T-cell (primary cell): ENCODE results near the gene ACSL4. TPM values are rescaled to one million over a fixed set of nuclear protein-coding genes. Genes with fewer than 3 reads are reported as not detected.

Source experiments
- ATAC-seq, 4 experiments: fragments of 200-7000 bp in 3 of 4; fragments of 150-1000 bp in 1 of 4; cut with Tn5 transposase; replicated peaks in 1 of 4; 1 replicate in 3 of 4; 2 replicates in 1 of 4; pipeline ENCODE4 v1.10.0; 2021; ENCODE audit warnings: moderate library complexity in 3 of 4, mild to moderate bottlenecking in 2 of 4, moderate number of reproducible peaks in 1 of 4
- CTCF ChIA-PET, 2 donors: fragments of 300-600 bp; sonication (Branson Sonifier 250); formaldehyde crosslinking; loops; one replicate each; lab custom pipeline; 2022; ENCODE audit warnings: antibody characterized with exemption in 2 of 2; lab: Charles Lee
- POLR2A ChIA-PET, 2 donors: fragments of 300-600 bp; sonication (Branson Sonifier 250); formaldehyde crosslinking; loops; one replicate each; lab custom pipeline; 2022; ENCODE audit warnings: antibody characterized with exemption in 2 of 2; lab: Charles Lee
- DNase-seq, 35 experiments: peaks; one replicate each; pipeline versions ENCODE4 v3.0.0 to v3.0.0-alpha.2; 2013 to 2023
- H3K27ac ChIP-seq: one replicate; pipeline ENCODE4 v1.5.1; 2013; ENCODE audit warnings: low read length
- H3K27me3 ChIP-seq, 2 experiments: replicated peaks in 1 of 2; 1 replicate in 1 of 2; 2 replicates in 1 of 2; pipeline versions ENCODE4 v1.6.1 to v1.7.0; 2013; ENCODE audit warnings: low read length in 1 of 2, mixed read lengths in 1 of 2; ENCODE audit not compliant: control insufficient read depth in 2 of 2, insufficient read depth in 2 of 2; ENCODE audit errors: extremely low read depth in 1 of 2
- H3K36me3 ChIP-seq, 2 donors: 1 replicate in 1 of 2; 2 replicates in 1 of 2; pipeline versions ENCODE4 v1.6.1 to v1.7.0; 2013; ENCODE audit warnings: low read length in 1 of 2; ENCODE audit not compliant: control insufficient read depth in 2 of 2, insufficient read depth in 1 of 2; ENCODE audit errors: extremely low read depth in 1 of 2
- H3K4me1 ChIP-seq, 2 experiments: 1 replicate in 1 of 2; 2 replicates in 1 of 2; pipeline versions ENCODE4 v1.6.1 to v1.7.0; 2013; ENCODE audit warnings: low read length in 2 of 2, mixed read lengths in 1 of 2; ENCODE audit not compliant: insufficient read depth in 2 of 2, control insufficient read depth in 1 of 2; ENCODE audit errors: extremely low read depth in 1 of 2
- H3K4me3 ChIP-seq, 2 donors: 1 replicate in 1 of 2; 2 replicates in 1 of 2; pipeline versions ENCODE4 v1.5.1 to v1.7.0; 2013; ENCODE audit warnings: mild to moderate bottlenecking in 2 of 2, low read length in 1 of 2, moderate library complexity in 1 of 2; ENCODE audit not compliant: control insufficient read depth in 1 of 2; ENCODE audit errors: extremely low read depth in 1 of 2
- H3K9me3 ChIP-seq: 2 replicates; pipeline ENCODE4 v1.7.0; 2013
- H3K27ac Mint-ChIP-seq, 2 donors: one replicate each; pipeline ENCODE4 v1.8.0; 2020 to 2021; ENCODE audit warnings: mild to moderate bottlenecking in 2 of 2, mixed read lengths in 2 of 2
- H3K27me3 Mint-ChIP-seq, 2 donors: one replicate each; pipeline ENCODE4 v1.8.0; 2021 to 2022; ENCODE audit warnings: mixed read lengths in 2 of 2
- H3K36me3 Mint-ChIP-seq: one replicate; pipeline ENCODE4 v1.8.0; 2021; ENCODE audit warnings: mixed read lengths
- H3K4me1 Mint-ChIP-seq, 3 donors: one replicate each; pipeline ENCODE4 v1.8.0; 2020 to 2022; ENCODE audit warnings: mixed read lengths in 3 of 3, mild to moderate bottlenecking in 1 of 3
- H3K4me3 Mint-ChIP-seq, 3 donors: one replicate each; pipeline ENCODE4 v1.8.0; 2020 to 2022; ENCODE audit warnings: mild to moderate bottlenecking in 3 of 3, mixed read lengths in 3 of 3, moderate library complexity in 3 of 3
- H3K9me3 Mint-ChIP-seq, 3 donors: one replicate each; pipeline ENCODE4 v1.8.0; 2020 to 2022; ENCODE audit warnings: mixed read lengths in 3 of 3
- WGBS: methylation state at CpG from one replicate; pipeline ENCODE4 v1.1.5; 2013; ENCODE audit warnings: missing lambda C conversion rate; ENCODE audit not compliant: insufficient coverage; 5-methylcytosine and 5-hydroxymethylcytosine counted together
- total RNA-seq, 35 experiments: library from RNA in 6 of 35; stranded (reverse) in 6 of 35; fragments of 120-200 nt in 1 of 35; gene quantifications; one replicate each; pipeline versions ENCODE4 v1.2.1 to v1.2.4 and lab custom pipeline; 2013 to 2026

ACSL4 gene
- total RNA-seq, 5 donors from 2014 or later (not counting 1 experiment from before 2014, with no cell fraction given): 16.0 to 27.3 (median 17.1) TPM

DNA sequence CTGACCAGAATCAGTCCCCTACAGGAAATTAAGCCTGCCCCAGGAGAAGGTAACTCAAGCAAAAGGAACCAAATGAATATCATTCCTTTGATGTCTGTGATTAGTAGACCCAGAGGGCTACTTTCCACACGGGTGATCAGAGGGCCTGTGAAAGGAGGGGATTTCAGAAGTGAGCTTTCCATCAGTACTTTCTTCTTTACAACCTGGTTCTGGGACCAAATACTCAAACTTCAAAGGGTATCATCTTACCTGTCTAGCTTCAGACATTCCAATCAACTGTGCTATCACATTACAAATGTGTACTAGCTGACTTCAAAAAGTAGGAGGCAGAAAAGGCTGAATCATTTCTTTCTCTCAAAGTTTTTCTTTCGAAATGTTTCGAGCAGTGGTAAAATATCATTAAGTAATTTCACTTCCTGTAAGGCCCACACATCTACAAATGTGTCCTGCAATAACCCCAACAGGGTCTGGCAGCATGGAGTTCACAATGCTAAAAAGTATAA is 23.9 kb downstream of the ACSL4 start:
- Mint-ChIP-seq H3K4me1 (peaks cover 41 to 64% (median 50%) of the 10 kb centered on the region in 3 donors), H3K4me3 (peak overlapping the region in 2 of 3 donors; percentile 7 to 55), H3K9me3 (no peaks in the 10 kb centered on the region), H3K27me3 (peaks cover 0 to 4% of the 10 kb centered on the region in 2 donors), H3K27ac (peak overlapping the region in 1 of 2 donors; percentile 28), H3K36me3 (no peaks in the 10 kb centered on the region)
- peak overlapping the region; percentile 17 for H3K27ac ChIP-seq
- H3K9me3 ChIP-seq: no peaks in the 10 kb centered on the region
- ChIA-PET CTCF (interaction anchor here (0.5 to 6.6 kb wide), 3 partner anchors 146 to 279 kb away, joined by 5 to 110 read pairs (median 7); no protein-coding TSS in a partner anchor), POLR2A (no interaction called here)
- ATAC-seq (peak in 1 of 4 experiments; percentile 39), DNase-seq (peak in 1 of 35 experiments; percentile 10)
- H3K4me1 ChIP-seq: peaks cover 0 to 11% of the 10 kb centered on the region in 2 experiments
- no peaks in the 10 kb centered on the region for H3K27me3 ChIP-seq
- H3K36me3 ChIP-seq: no peaks in the 10 kb centered on the region
- no CpG with 5 or more reads among the region's 3 CpGs for WGBS
- H3K4me3 ChIP-seq: no peak overlapping the region

DNA sequence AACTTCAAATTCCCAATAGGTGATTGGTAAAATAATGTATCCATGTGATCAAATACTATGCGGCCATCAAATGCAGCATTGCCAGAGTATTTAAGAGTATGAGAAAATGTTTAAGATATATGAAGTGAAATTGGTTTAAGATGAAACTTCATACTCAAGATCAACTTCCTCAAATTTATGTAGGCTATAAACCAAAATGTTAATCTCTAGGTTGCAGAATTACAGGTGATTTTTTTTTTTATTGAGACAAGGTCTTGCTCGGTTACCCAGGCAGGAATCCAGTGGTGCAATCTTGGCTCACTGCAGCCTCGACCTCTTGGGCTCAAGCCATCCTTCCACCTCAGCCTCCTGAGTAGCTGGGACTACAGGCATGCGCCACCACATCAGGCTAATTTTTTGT is 25.3 kb downstream of the ACSL4 start:
- H3K4me3 Mint-ChIP-seq: peak overlapping the region; percentile 39 to 54 (median 52)
- no peak for ATAC-seq
- no peaks in the 10 kb centered on the region for H3K36me3 ChIP-seq
- H3K4me3 ChIP-seq: no peak overlapping the region
- ChIA-PET POLR2A (no interaction called here), CTCF (interaction anchor here in 1 of 2 donors (2.2 kb wide), 1 partner anchor 183 kb away, joined by 7 read pairs; no protein-coding TSS in a partner anchor)
- no CpG with 5 or more reads among the region's 4 CpGs for WGBS
- H3K9me3 ChIP-seq: no peaks in the 10 kb centered on the region
- H3K4me1 Mint-ChIP-seq: peaks cover 38 to 60% (median 45%) of the 10 kb centered on the region in 3 donors
- H3K27me3 ChIP-seq: no peaks in the 10 kb centered on the region
- no peaks in the 10 kb centered on the region for H3K9me3 Mint-ChIP-seq
- H3K27ac Mint-ChIP-seq: peak overlapping the region in 1 of 2 donors; percentile 11
- no peak overlapping the region for H3K27ac ChIP-seq
- no peak for DNase-seq
- peaks cover 0 to 4% of the 10 kb centered on the region in 2 donors for H3K27me3 Mint-ChIP-seq
- peaks cover 0 to 11% of the 10 kb centered on the region in 2 experiments for H3K4me1 ChIP-seq
- no peaks in the 10 kb centered on the region for H3K36me3 Mint-ChIP-seq

DNA sequence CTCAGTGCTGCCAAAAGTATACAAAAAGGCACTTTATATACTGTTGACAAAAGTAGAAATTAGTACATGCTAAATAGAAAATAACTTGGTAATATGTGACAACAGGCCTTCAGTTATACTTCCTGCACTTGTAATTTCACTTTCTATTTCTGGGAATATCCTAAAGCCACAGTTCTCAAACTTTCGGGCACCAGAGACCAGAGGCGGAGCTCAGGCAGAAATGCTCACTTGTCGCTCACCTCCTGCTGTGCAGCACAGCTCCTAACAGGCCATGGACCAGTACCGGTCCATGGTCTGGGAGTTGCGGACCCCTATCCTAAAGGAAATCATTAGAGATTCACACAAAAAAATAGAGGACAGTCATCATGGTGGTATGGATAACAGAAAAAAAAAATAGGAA is 25.7 kb downstream of the ACSL4 start:
- H3K36me3 ChIP-seq: no peaks in the 10 kb centered on the region
- no peaks in the 10 kb centered on the region for H3K27me3 ChIP-seq
- Mint-ChIP-seq H3K27ac (no peak overlapping the region), H3K27me3 (peaks cover 0 to 4% of the 10 kb centered on the region in 2 donors), H3K36me3 (no peaks in the 10 kb centered on the region), H3K4me3 (peak overlapping the region; percentile 39 to 54 (median 52)), H3K9me3 (no peaks in the 10 kb centered on the region), H3K4me1 (peaks cover 42 to 64% (median 46%) of the 10 kb centered on the region in 3 donors)
- peaks cover 0 to 11% of the 10 kb centered on the region in 2 experiments for H3K4me1 ChIP-seq
- ChIA-PET CTCF (interaction anchor here in 1 of 2 donors (0.5 to 0.6 kb wide), 2 partner anchors 133 to 147 kb away, joined by 3 read pairs; no protein-coding TSS in a partner anchor), POLR2A (no interaction called here)
- no peak overlapping the region for H3K4me3 ChIP-seq
- no peak overlapping the region for H3K27ac ChIP-seq
- ATAC-seq: no peak
- no CpG with 5 or more reads among the region's 5 CpGs for WGBS
- DNase-seq: no peak
- H3K9me3 ChIP-seq: no peaks in the 10 kb centered on the region

DNA sequence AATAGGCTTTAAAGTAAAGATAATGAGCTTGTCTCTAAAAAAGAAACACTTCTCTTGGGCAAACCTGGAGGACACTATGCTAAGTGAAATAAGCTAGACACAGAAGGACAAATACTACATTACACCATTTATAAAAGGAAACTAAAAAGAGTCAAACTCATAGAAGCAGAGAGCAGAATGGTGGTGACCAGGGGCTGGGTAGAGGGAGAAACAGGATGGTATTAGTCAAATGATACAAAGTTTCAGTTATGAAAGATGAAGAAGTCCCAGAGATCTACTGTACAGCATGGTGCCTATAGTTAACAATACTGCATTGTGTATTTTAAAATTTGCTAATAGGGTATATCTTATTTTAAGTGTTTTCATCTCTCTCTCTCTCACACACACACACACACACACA is 28.5 kb downstream of the ACSL4 start:
- peaks cover 38 to 52% (median 41%) of the 10 kb centered on the region in 3 donors for H3K4me1 Mint-ChIP-seq
- POLR2A ChIA-PET: interaction anchor here in 1 of 2 donors (0.5 kb wide), 1 partner anchor 602 kb away, joined by 4 read pairs; no protein-coding TSS in a partner anchor
- no peak overlapping the region for H3K27ac ChIP-seq

DNA sequence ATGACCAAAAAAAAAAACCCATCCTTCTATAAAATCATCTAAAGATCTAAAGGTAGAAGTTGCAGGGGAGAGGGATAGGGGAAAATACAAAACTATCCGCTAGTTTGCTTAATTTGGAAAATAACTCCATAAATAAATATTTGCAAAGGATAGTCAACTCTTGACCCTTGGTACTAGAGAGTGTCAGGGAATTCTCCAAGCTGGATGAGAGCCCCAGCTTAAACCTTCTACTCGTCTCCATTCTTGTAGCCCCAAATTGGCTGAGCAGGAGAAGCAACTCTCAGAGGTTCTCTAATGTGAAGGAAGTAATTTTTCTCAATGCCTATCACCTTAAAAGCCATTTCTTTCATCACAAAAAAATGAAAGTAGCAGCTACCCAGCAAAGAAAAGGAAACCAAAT is 35.2 kb downstream of the ACSL4 start:
- no peak overlapping the region for H3K4me3 ChIP-seq
- no peak for DNase-seq
- H3K9me3 ChIP-seq: no peaks in the 10 kb centered on the region
- Mint-ChIP-seq H3K9me3 (no peaks in the 10 kb centered on the region), H3K27me3 (peaks cover 0 to 5% of the 10 kb centered on the region in 2 donors), H3K4me1 (peaks cover 15 to 35% (median 32%) of the 10 kb centered on the region in 3 donors), H3K27ac (no peak overlapping the region), H3K36me3 (peaks cover 6% of the 10 kb centered on the region), H3K4me3 (no peak overlapping the region)
- no peaks in the 10 kb centered on the region for H3K4me1 ChIP-seq
- H3K27me3 ChIP-seq: no peaks in the 10 kb centered on the region
- H3K36me3 ChIP-seq: no peaks in the 10 kb centered on the region
- ChIA-PET CTCF (interaction anchor here in 1 of 2 donors (1.0 to 1.2 kb wide), 2 partner anchors 15 to 159 kb away, joined by 3 read pairs; no protein-coding TSS in a partner anchor), POLR2A (interaction anchor here in 1 of 2 donors (0.6 to 1.1 kb wide), 2 partner anchors 11 to 38 kb away, joined by 3 to 7 read pairs; no protein-coding TSS in a partner anchor)
- H3K27ac ChIP-seq: no peak overlapping the region
- WGBS: no CpG with 5 or more reads among the region's 2 CpGs
- ATAC-seq: no peak

More for the DNA sequence above, 28.5 kb downstream of the ACSL4 start:
- Mint-ChIP-seq H3K36me3 (peaks cover 3% of the 10 kb centered on the region), H3K27me3 (no peaks in the 10 kb centered on the region), H3K4me3 (no peak overlapping the region), H3K27ac (no peak overlapping the region), H3K9me3 (no peaks in the 10 kb centered on the region)
- no peak for DNase-seq
- CTCF ChIA-PET: no interaction called here
- H3K36me3 ChIP-seq: no peaks in the 10 kb centered on the region
- H3K4me1 ChIP-seq: peaks cover 0 to 7% of the 10 kb centered on the region in 2 experiments
- no peak overlapping the region for H3K4me3 ChIP-seq
- no peak for ATAC-seq
- H3K9me3 ChIP-seq: no peaks in the 10 kb centered on the region
- H3K27me3 ChIP-seq: no peaks in the 10 kb centered on the region

DNA sequence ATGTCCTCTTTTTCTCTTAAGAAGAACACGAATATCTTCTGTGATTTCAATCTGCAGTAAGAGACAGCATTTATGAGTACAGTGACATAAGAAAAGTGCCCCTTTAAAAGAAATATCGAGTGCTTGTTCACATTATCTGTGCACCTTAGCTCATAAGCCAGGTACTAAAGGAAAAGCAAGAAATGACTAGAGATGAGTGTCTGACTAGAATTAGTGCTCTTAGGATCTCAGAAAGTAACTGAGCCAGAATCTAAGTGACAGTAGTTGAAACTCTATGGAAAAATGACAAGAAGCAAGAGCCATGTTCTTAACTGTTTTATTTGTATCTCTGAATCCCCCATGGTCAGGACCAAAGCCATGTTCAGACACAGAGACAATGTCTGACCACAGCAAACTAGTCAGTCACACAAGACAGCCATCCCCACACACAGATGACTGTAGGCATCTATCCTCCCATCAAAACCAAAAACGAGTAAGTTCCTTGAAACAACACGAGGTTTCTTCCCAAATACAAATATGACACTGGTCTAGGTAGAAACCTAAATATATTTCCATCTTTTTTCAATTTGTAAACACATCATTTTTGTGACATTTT is 36.8 kb downstream of the ACSL4 start:
- no peaks in the 10 kb centered on the region for H3K27me3 ChIP-seq
- no peak overlapping the region for H3K4me3 Mint-ChIP-seq
- ATAC-seq: no peak
- H3K36me3 Mint-ChIP-seq: peaks cover 3% of the 10 kb centered on the region
- no peak for DNase-seq
- no peaks in the 10 kb centered on the region for H3K4me1 ChIP-seq
- CTCF ChIA-PET: no interaction called here
- H3K4me3 ChIP-seq: no peak overlapping the region
- H3K4me1 Mint-ChIP-seq: peaks cover 8 to 34% (median 29%) of the 10 kb centered on the region in 3 donors
- no peaks in the 10 kb centered on the region for H3K36me3 ChIP-seq
- no peak overlapping the region for H3K27ac ChIP-seq
- peak overlapping the region in 1 of 2 donors; percentile 15 for H3K27ac Mint-ChIP-seq
- no peaks in the 10 kb centered on the region for H3K9me3 Mint-ChIP-seq
- 40% methylated on average over 1 of the region's 4 CpGs for WGBS
- POLR2A ChIA-PET: interaction anchor here in 1 of 2 donors (0.5 to 0.6 kb wide), 2 partner anchors 159 to 299 kb away, joined by 3 read pairs; no protein-coding TSS in a partner anchor
- no peaks in the 10 kb centered on the region for H3K9me3 ChIP-seq
- H3K27me3 Mint-ChIP-seq: peaks cover 0 to 5% of the 10 kb centered on the region in 2 donors
